Hepatocyte (in vitro differentiated cells): ENCODE measurements around the gene POM121L2. TPM values are rescaled to one million over a fixed set of nuclear protein-coding genes. Genes with fewer than 3 reads are reported as not detected.

Source experiments
- DNase-seq: peaks from one replicate; pipeline ENCODE4 v3.0.0-alpha.2; 2016; ENCODE audit warnings: low spot score
- H2AFZ ChIP-seq: fragments of 200-600 bp; sonication (generic); 2 replicates; pipeline ENCODE4 v1.6.0; 2016; ENCODE audit warnings: antibody characterized with exemption, mild to moderate bottlenecking
- H3K27ac ChIP-seq: fragments of 200-600 bp; sonication (generic); 2 replicates; pipeline ENCODE4 v1.5.1; 2016; ENCODE audit warnings: mild to moderate bottlenecking
- H3K27me3 ChIP-seq: fragments of 200-600 bp; sonication (generic); 2 replicates; pipeline ENCODE4 v1.6.1; 2016
- H3K36me3 ChIP-seq: fragments of 200-600 bp; sonication (generic); replicated peaks from 2 replicates; pipeline ENCODE4 v1.5.1; 2016; ENCODE audit warnings: low read depth; ENCODE audit not compliant: insufficient read depth
- H3K4me1 ChIP-seq: fragments of 200-600 bp; sonication (generic); 2 replicates; pipeline ENCODE4 v1.5.1; 2016; ENCODE audit warnings: mild to moderate bottlenecking, moderate library complexity; ENCODE audit not compliant: insufficient read depth
- H3K4me2 ChIP-seq: fragments of 200-600 bp; sonication (generic); 2 replicates; pipeline ENCODE4 v1.6.0; 2016
- H3K4me3 ChIP-seq: fragments of 200-600 bp; sonication (generic); 2 replicates; pipeline ENCODE4 v1.5.1; 2016; ENCODE audit warnings: mild to moderate bottlenecking
- H3K79me2 ChIP-seq: fragments of 200-600 bp; sonication (generic); 2 replicates; pipeline ENCODE4 v1.6.0; 2017; ENCODE audit warnings: mild to moderate bottlenecking
- H3K9me2 ChIP-seq: fragments of 200-600 bp; sonication (generic); replicated peaks from 2 replicates; pipeline ENCODE4 v1.6.0; 2017; ENCODE audit warnings: mild to moderate bottlenecking; ENCODE audit not compliant: insufficient read depth
- H3K9me3 ChIP-seq: fragments of 200-600 bp; sonication (generic); 2 replicates; pipeline ENCODE4 v1.5.1; 2016; ENCODE audit warnings: low read depth, mild to moderate bottlenecking
- H4K20me1 ChIP-seq: fragments of 200-600 bp; sonication (generic); 2 replicates; pipeline ENCODE4 v1.6.0; 2016; ENCODE audit warnings: mild to moderate bottlenecking; ENCODE audit not compliant: insufficient read depth, poor library complexity, severe bottlenecking
- EZH2 ChIP-seq: fragments of 200-600 bp; sonication (generic); IDR thresholded peaks from 2 replicates; pipeline ENCODE4 v1.6.1; 2016; ENCODE audit warnings: antibody characterized with exemption, mild to moderate bottlenecking, borderline replicate concordance
- EZH2phosphoT487 ChIP-seq: fragments of 200-600 bp; sonication (generic); IDR thresholded peaks from one replicate; pipeline ENCODE4 v1.6.1; 2018; ENCODE audit warnings: antibody characterized with exemption, mild to moderate bottlenecking, low read depth, moderate library complexity; ENCODE audit not compliant: unreplicated experiment, severe bottlenecking
- WGBS: methylation state at CpG from one replicate; pipeline ENCODE4 v1.1.6; 2016; ENCODE audit warnings: low lambda C conversion rate; ENCODE audit errors: missing lambda C conversion rate; 5-methylcytosine and 5-hydroxymethylcytosine counted together
- polyA plus RNA-seq: library from polyadenylated mRNA; unstranded; fragments of >200 nt; fragmentation: Nextera tagmentation; extraction: Ambion mirVana; gene quantifications from 2 replicates; pipeline ENCODE4 v1.2.1, GENCODE V29; 2016
- total RNA-seq: library from RNA; depleted of rRNA; stranded (reverse); fragments of >200 nt; gene quantifications from 2 replicates; pipeline ENCODE4 v1.2.3, GENCODE V29; 2014
- TF ChIP-seq, protein P1 (sequence below): fragments of 200-600 bp; sonication (generic); IDR thresholded peaks from 2 replicates; pipeline ENCODE4 v1.5.1; 2016; ENCODE audit warnings: antibody characterized with exemption, mild to moderate bottlenecking; ENCODE audit not compliant: poor library complexity

Gene POM121L2
- total and polyA plus RNA-seq, 2 experiments from 2014 or later = not detected

DNA sequence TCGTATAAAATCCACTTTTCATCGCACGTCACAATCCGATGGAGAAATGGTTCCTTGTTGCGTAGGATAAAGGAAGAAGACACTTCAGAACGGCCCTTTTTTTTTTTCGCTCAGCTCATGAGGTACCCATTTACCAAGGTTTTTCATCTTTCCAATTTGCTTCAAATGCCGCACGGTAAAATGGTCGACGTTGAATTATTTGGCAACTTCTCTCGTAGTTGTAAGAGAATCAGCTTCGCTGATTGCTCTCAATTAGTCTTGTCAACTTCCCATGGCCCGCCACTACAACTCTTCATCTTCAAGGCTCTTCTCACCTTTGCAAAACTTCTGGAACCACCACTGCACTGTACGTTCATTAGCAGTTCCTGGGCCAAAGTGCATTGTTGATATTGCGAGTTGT lies 28.8 kb downstream of the POM121L2 start:
- Histone ChIP-seq H3K4me1 (peaks cover 6% of the 10 kb centered on the region), H3K27ac (no peak overlapping the region), H3K27me3 (peaks cover 16% of the 10 kb centered on the region), H3K9me3 (no peaks in the 10 kb centered on the region), H3K9me2 (no peaks in the 10 kb centered on the region), H3K4me2 (no peak overlapping the region), H3K4me3 (no peak overlapping the region), H3K79me2 (no peaks in the 10 kb centered on the region), H4K20me1 (no peaks in the 10 kb centered on the region), H3K36me3 (no peaks in the 10 kb centered on the region), H2AFZ (no peak overlapping the region)
- WGBS = 96% methylated on average over 16 of the region's 16 CpGs
- no peak for DNase-seq
- TF ChIP-seq EZH2 = no peak
- TF ChIP-seq, protein P1, sequence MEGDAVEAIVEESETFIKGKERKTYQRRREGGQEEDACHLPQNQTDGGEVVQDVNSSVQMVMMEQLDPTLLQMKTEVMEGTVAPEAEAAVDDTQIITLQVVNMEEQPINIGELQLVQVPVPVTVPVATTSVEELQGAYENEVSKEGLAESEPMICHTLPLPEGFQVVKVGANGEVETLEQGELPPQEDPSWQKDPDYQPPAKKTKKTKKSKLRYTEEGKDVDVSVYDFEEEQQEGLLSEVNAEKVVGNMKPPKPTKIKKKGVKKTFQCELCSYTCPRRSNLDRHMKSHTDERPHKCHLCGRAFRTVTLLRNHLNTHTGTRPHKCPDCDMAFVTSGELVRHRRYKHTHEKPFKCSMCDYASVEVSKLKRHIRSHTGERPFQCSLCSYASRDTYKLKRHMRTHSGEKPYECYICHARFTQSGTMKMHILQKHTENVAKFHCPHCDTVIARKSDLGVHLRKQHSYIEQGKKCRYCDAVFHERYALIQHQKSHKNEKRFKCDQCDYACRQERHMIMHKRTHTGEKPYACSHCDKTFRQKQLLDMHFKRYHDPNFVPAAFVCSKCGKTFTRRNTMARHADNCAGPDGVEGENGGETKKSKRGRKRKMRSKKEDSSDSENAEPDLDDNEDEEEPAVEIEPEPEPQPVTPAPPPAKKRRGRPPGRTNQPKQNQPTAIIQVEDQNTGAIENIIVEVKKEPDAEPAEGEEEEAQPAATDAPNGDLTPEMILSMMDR = no peak

GRCh38 chr6:27281569-27281968 lies 30.5 kb downstream of the POM121L2 start:
- H3K9me2 ChIP-seq = no peaks in the 10 kb centered on the region

DNA sequence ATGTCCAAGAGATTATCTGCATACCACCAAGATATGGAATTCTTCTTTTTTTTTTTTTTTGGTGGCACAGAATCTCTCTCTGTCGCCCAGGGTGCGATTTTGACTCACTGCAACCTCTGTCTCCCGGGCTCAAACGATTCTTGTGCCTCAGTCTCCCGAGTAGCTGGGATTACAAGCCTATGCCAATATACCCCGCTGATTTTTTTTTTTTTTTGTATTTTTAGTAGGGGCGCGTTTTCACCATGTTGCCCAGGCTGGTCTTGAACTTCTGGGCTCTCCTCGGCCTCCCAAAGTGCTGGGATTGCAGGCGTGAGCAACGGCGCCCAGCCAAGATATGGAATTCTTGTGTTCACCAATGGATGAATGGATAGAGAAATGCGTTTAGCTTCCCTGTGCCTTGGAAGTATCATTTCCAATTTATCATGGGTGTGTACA lies 31.0 kb downstream of the POM121L2 start:
- Histone ChIP-seq H3K27ac (no peak overlapping the region), H3K27me3 (peaks cover under 1% of the 10 kb centered on the region)

More at GRCh38 chr6:27281569-27281968, 30.5 kb downstream of the POM121L2 start:
- no peaks in the 10 kb centered on the region for H3K4me1 ChIP-seq
- H3K79me2 ChIP-seq = no peaks in the 10 kb centered on the region
- H3K36me3 ChIP-seq = no peaks in the 10 kb centered on the region
- no peak overlapping the region for H3K4me3 ChIP-seq
- H3K4me2 ChIP-seq = peak overlapping the region; percentile 78
- no peak overlapping the region for H3K27ac ChIP-seq
- H3K27me3 ChIP-seq = peaks cover 3% of the 10 kb centered on the region
- no peaks in the 10 kb centered on the region for H3K9me3 ChIP-seq
- H2AFZ ChIP-seq = no peak overlapping the region
- no peaks in the 10 kb centered on the region for H4K20me1 ChIP-seq
- TF ChIP-seq, protein P1 = no peak
- TF ChIP-seq EZH2phosphoT487 = no peak
- TF ChIP-seq EZH2 = no peak
- 90% methylated on average over 1 of the region's 1 CpG for WGBS
- no peak for DNase-seq

More for the DNA sequence above, 31.0 kb downstream of the POM121L2 start:
- Histone ChIP-seq H3K9me3 (no peaks in the 10 kb centered on the region), H3K4me1 (no peaks in the 10 kb centered on the region), H3K36me3 (no peaks in the 10 kb centered on the region), H3K9me2 (no peaks in the 10 kb centered on the region), H2AFZ (peak overlapping the region; percentile 64), H3K4me3 (peak overlapping the region; percentile 37), H3K79me2 (no peaks in the 10 kb centered on the region), H4K20me1 (no peaks in the 10 kb centered on the region), H3K4me2 (peak overlapping the region; percentile 78)
- 6% methylated on average over 10 of the region's 13 CpGs for WGBS
- DNase-seq = no peak
- TF ChIP-seq, protein P1 = no peak
- no peak for TF ChIP-seq EZH2phosphoT487
- TF ChIP-seq EZH2 = no peak
